Measurements from ENCODE around the gene CAMTA1.

CAMTA1 gene

DNA sequence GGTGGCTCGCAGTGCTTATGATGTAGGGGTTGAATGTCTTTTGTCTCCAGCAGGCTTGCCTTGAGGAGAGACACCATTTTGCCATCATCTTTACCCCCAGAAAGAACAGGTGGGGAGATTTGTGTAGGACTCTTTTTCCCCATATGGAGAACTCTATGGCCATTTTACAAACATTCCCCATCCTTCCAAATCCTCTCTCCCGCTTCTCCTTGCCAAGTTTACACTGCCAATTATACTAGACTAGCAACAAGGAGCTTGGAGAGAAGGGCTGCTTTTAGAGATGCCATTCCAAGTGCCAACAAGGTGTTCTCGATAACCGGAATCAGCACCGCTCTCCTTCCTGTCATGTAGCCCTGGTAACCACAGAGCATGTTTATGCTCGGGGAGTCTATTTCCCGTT is 233.1 kb downstream of the CAMTA1 start:
- no peaks in the 10 kb centered on the region; the same call in 1 of the 2 replicates for H3K9me3 ChIP-seq (ENCODE audit: insufficient read depth, low read depth, low read length)
- H3K27ac ChIP-seq (ENCODE audit: low read length): no peak overlapping the region
- peaks cover 4% of the 10 kb centered on the region; the same call in 1 of the 2 replicates for H3K4me1 ChIP-seq (ENCODE audit: insufficient read depth, low read length)
- no peak overlapping the region for H3K9ac ChIP-seq (ENCODE audit: low read depth, low read length)
- H3K36me3 ChIP-seq (ENCODE audit: insufficient read depth, low read depth, low read length): no peaks in the 10 kb centered on the region
- no peaks in the 10 kb centered on the region for H3K27me3 ChIP-seq (ENCODE audit: insufficient read depth, low read length)
- H3K4me3 ChIP-seq (ENCODE audit: low read length): no peak overlapping the region

DNA sequence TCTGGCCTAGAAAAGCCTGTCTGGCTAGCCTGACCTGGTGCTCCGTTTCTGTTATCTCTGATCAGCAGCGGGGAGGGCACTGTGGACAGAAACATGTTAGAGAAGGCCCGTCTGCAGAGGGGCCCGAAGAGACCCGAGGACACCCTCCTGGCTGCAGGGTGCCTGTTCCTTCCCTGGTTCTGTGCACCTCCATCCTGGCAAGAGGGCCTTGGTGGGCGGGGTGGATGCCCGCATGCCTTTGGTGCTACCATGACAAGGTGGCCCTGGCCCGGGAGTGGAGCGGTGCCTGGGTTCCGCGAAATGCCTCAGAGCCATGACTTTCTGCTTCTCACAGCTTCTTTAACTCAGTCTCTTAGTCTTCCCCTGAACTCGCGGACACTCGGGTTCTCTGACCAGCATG is 233.6 kb downstream of the CAMTA1 start:
- no peaks in the 10 kb centered on the region for H3K27me3 ChIP-seq (ENCODE audit: insufficient read depth, low read length)
- no peaks in the 10 kb centered on the region for H3K36me3 ChIP-seq (ENCODE audit: insufficient read depth, low read depth, low read length)
- H3K4me3 ChIP-seq (ENCODE audit: low read length): no peak overlapping the region
- H3K9ac ChIP-seq (ENCODE audit: low read depth, low read length): no peak overlapping the region
- H3K27ac ChIP-seq (ENCODE audit: low read length): no peak overlapping the region
- peaks cover 4% of the 10 kb centered on the region; the same call in 1 of the 2 replicates for H3K4me1 ChIP-seq (ENCODE audit: insufficient read depth, low read length)
- H3K9me3 ChIP-seq (ENCODE audit: insufficient read depth, low read depth, low read length): no peaks in the 10 kb centered on the region; the same call in 1 of the 2 replicates

DNA sequence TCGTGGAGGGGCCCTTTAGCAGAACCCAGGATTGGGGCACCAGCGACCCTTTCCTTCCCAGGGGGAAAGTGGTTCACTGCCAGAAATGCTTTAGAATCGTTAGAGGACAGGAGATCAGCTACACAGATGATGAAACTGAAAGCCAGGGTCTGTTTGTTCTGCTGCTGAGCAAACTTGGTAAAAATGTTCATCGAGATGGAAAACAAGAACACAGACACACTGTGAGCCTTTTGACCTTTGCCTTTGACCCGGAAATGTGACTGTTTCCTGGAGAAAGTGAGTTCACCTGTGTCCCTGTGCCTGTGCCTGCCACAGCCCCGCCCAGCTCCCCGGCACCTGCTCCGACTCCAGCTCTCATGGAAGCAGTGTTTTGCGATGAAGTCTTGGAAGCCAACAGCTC is 234.3 kb downstream of the CAMTA1 start:
- Histone ChIP-seq H3K27me3 (ENCODE audit: insufficient read depth, low read length) (no peaks in the 10 kb centered on the region), H3K27ac (ENCODE audit: low read length) (no peak overlapping the region)

DNA sequence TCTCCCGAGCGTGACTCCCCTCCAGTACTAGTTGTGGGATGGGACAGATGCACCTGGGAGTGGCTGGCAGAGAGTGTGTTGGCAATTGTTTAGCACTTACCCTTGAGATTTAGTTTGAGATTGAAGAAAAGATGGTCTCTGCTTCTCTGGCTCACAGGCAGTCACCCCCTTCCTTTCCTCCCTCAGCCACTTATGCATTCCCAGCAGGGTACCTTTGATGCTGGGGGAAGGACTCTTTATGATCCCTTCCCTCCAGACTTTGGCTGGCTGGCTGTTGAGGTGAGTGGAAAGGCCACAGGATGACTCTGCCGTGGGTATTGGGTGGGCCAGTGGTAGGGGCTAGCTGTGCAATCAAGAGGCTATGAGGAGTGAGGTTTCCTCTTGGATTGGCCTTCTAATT is 236.8 kb downstream of the CAMTA1 start:
- H3K4me1 ChIP-seq (ENCODE audit: insufficient read depth, low read length): peaks cover 4% of the 10 kb centered on the region; the same call in 1 of the 2 replicates
- no peak overlapping the region for H3K4me3 ChIP-seq (ENCODE audit: low read length)
- no peak overlapping the region for H3K9ac ChIP-seq (ENCODE audit: low read depth, low read length)
- H3K27me3 ChIP-seq (ENCODE audit: insufficient read depth, low read length): no peaks in the 10 kb centered on the region
- no peaks in the 10 kb centered on the region; the same call in 1 of the 2 replicates for H3K9me3 ChIP-seq (ENCODE audit: insufficient read depth, low read depth, low read length)
- no peak overlapping the region for H3K27ac ChIP-seq (ENCODE audit: low read length)
- no peaks in the 10 kb centered on the region for H3K36me3 ChIP-seq (ENCODE audit: insufficient read depth, low read depth, low read length)

More for the DNA sequence above, 234.3 kb downstream of the CAMTA1 start:
- Histone ChIP-seq H3K36me3 (ENCODE audit: insufficient read depth, low read depth, low read length) (no peaks in the 10 kb centered on the region), H3K4me1 (ENCODE audit: insufficient read depth, low read length) (peaks cover 4% of the 10 kb centered on the region; the same call in 1 of the 2 replicates), H3K9ac (ENCODE audit: low read depth, low read length) (no peak overlapping the region), H3K9me3 (ENCODE audit: insufficient read depth, low read depth, low read length) (no peaks in the 10 kb centered on the region; the same call in 1 of the 2 replicates), H3K4me3 (ENCODE audit: low read length) (no peak overlapping the region)

DNA sequence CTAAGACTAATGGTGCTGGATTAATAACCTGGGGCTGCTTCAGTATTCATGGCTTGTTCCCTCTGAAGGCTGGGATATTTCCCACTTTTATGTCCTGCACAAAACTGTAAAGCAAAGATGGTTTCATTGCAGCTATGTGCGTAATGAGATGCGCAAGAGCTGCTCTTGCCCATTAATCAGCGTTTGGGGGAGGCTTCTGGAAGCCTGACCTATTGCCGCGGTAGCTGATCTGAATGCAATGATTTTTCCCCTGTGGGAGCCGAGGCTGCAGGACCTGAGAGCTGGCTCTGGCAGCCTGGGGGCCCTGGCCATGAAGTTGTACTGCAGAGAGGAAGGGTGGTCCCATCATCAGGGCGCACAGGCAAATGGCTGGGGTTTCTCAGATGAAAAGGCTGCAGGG is 239.8 kb downstream of the CAMTA1 start:
- Histone ChIP-seq H3K9me3 (ENCODE audit: insufficient read depth, low read depth, low read length) (no peaks in the 10 kb centered on the region; the same call in 1 of the 2 replicates), H3K27me3 (ENCODE audit: insufficient read depth, low read length) (no peaks in the 10 kb centered on the region), H3K36me3 (ENCODE audit: insufficient read depth, low read depth, low read length) (no peaks in the 10 kb centered on the region), H3K9ac (ENCODE audit: low read depth, low read length) (no peak overlapping the region), H3K4me3 (ENCODE audit: low read length) (no peak overlapping the region), H3K27ac (ENCODE audit: low read length) (no peak overlapping the region), H3K4me1 (ENCODE audit: insufficient read depth, low read length) (peaks cover 4% of the 10 kb centered on the region; the same call in 1 of the 2 replicates)

DNA sequence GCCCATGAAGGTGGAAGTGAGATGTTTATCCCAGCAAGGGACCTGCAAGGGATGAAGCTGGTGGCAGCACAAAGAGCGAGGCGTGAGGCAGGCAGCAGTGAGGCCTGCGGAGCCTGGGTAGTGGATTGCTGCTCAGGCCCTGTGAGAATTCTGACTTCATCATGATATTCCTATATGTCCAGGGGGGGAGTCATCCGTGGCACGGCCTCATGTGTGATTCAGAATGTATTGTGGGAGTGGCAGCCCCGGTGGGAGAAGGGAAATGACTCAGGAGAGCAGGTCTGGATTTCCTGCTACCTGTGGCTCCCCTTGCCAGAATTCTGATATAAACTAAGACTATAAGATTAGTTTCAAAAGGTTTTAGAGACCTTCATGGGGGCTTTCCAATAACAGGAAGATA is 240.9 kb downstream of the CAMTA1 start:
- Histone ChIP-seq H3K4me3 (ENCODE audit: low read length) (no peak overlapping the region), H3K9me3 (ENCODE audit: insufficient read depth, low read depth, low read length) (no peaks in the 10 kb centered on the region; the same call in 1 of the 2 replicates), H3K9ac (ENCODE audit: low read depth, low read length) (no peak overlapping the region), H3K4me1 (ENCODE audit: insufficient read depth, low read length) (peaks cover 4% of the 10 kb centered on the region; the same call in 1 of the 2 replicates), H3K36me3 (ENCODE audit: insufficient read depth, low read depth, low read length) (no peaks in the 10 kb centered on the region), H3K27ac (ENCODE audit: low read length) (no peak overlapping the region), H3K27me3 (ENCODE audit: insufficient read depth, low read length) (no peaks in the 10 kb centered on the region)

DNA sequence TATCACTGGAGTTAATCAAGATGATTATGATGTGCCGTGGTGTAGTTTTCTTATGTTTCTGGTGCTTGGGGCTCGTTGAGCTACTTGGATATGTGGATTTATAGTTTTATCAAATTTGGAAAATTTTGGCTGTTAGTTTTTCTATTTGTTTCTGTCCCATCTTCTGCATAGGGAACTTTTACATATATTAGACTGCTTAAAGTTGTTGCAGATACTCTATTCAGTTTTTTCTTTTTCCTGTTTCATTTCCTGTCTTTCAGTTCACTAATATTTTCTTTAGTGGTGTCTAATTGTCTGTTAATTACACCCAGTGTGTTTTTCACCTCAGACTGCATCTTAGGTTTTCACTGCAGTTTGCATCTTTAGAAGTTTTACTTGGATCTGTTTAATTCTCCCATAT is 247.7 kb downstream of the CAMTA1 start:
- Histone ChIP-seq H3K4me3 (ENCODE audit: low read length) (no peak overlapping the region), H3K36me3 (ENCODE audit: insufficient read depth, low read depth, low read length) (no peaks in the 10 kb centered on the region), H3K27ac (ENCODE audit: low read length) (no peak overlapping the region), H3K9me3 (ENCODE audit: insufficient read depth, low read depth, low read length) (peaks cover 9% of the 10 kb centered on the region), H3K4me1 (ENCODE audit: insufficient read depth, low read length) (no peaks in the 10 kb centered on the region), H3K9ac (ENCODE audit: low read depth, low read length) (no peak overlapping the region), H3K27me3 (ENCODE audit: insufficient read depth, low read length) (no peaks in the 10 kb centered on the region)

DNA sequence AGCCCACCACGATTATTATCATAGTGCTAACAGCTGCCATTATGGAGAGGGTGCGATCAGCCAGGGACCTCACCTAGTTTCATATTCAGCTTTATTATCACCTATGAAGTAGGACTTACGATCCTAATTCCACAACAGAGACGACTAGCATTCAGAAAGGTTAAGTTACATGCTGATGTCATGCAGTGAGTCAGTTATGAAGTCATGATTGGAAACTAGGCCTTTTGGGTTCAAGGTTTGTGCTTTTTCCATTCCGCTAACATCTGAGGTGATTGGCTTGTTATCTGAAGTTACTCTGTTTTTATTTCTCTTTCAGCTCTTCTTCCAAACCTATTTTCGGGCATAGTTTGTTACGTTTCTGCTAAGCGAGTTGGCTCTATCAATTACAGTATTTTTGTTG is 251.1 kb downstream of the CAMTA1 start:
- no peaks in the 10 kb centered on the region for H3K4me1 ChIP-seq (ENCODE audit: insufficient read depth, low read length)
- H3K4me3 ChIP-seq (ENCODE audit: low read length): no peak overlapping the region
- no peak overlapping the region for H3K9ac ChIP-seq (ENCODE audit: low read depth, low read length)
- no peaks in the 10 kb centered on the region for H3K36me3 ChIP-seq (ENCODE audit: insufficient read depth, low read depth, low read length)
- peaks cover 9% of the 10 kb centered on the region for H3K9me3 ChIP-seq (ENCODE audit: insufficient read depth, low read depth, low read length)
- no peak overlapping the region for H3K27ac ChIP-seq (ENCODE audit: low read length)
- no peaks in the 10 kb centered on the region for H3K27me3 ChIP-seq (ENCODE audit: insufficient read depth, low read length)

DNA sequence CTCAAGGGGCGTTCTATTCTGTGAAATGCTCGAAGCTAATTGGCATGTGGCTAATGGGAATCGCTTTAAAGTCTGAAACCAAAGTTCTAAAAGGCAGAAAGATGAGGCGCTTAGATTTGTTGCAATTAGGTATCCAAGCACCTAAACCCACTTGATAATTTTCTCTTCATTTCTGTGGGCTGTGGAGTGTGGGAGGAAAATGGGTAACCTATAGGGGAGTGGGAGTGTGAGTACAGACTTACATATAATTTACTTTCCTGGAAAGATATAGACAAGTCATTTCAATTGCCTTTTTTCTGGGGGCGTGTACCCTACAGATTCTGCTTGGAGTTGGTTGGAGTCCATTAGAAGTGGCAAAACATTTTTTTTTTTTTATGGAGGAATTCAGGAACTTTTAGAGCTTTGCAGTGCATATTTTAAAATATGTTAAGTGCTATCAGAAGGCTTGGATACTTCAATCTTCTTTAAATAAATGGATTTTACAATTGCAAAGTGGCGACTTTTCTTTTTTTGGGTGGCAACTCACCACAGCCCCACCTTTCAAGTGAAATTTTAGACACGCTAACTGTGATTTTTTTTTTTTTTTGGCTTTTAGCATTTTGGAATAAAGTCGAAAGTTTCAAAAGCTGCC is 254.5 kb downstream of the CAMTA1 start:
- no peak overlapping the region for H3K4me3 ChIP-seq (ENCODE audit: low read length)
- no peak overlapping the region for H3K9ac ChIP-seq (ENCODE audit: low read depth, low read length)
- no peaks in the 10 kb centered on the region for H3K36me3 ChIP-seq (ENCODE audit: insufficient read depth, low read depth, low read length)
- H3K9me3 ChIP-seq (ENCODE audit: insufficient read depth, low read depth, low read length): no peaks in the 10 kb centered on the region
- no peak overlapping the region for H3K27ac ChIP-seq (ENCODE audit: low read length)
- H3K4me1 ChIP-seq (ENCODE audit: insufficient read depth, low read length): no peaks in the 10 kb centered on the region
- H3K27me3 ChIP-seq (ENCODE audit: insufficient read depth, low read length): no peaks in the 10 kb centered on the region

DNA sequence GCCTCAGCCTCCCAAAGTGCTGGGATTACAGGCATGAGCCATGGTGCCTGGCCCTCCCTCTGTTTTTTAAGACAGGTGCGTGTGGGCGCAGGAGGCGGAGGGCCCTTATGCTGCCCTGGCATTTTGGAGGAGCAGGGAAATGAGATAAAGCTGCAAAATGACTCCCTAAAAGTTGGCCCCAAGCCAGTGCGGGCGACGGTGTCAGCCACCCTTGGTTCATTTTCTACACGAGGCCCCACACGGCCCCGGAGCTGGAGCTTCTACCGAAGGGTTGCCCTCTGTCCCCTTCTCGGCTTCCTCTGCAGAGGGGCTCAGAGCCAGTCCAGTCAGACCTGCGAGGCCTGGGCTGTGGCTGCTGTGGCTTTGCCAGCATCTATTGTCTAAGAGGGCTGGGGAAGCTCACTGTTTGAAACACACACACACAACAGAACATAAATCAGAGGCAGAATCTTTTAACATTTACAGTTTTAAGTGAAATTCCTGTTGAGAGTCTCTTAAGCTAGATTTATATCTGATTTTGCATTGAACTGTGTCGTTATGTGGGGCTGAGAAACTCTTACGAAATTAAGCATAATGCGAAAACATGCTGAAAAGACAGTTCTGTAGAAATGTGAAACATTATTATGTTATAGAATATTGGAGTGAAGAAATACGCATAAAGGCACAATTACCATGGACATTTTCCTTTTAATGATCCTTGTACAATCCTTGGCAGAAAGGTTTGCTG is 255.9 kb downstream of the CAMTA1 start:
- H3K9ac ChIP-seq (ENCODE audit: low read depth, low read length): no peak overlapping the region

DNA sequence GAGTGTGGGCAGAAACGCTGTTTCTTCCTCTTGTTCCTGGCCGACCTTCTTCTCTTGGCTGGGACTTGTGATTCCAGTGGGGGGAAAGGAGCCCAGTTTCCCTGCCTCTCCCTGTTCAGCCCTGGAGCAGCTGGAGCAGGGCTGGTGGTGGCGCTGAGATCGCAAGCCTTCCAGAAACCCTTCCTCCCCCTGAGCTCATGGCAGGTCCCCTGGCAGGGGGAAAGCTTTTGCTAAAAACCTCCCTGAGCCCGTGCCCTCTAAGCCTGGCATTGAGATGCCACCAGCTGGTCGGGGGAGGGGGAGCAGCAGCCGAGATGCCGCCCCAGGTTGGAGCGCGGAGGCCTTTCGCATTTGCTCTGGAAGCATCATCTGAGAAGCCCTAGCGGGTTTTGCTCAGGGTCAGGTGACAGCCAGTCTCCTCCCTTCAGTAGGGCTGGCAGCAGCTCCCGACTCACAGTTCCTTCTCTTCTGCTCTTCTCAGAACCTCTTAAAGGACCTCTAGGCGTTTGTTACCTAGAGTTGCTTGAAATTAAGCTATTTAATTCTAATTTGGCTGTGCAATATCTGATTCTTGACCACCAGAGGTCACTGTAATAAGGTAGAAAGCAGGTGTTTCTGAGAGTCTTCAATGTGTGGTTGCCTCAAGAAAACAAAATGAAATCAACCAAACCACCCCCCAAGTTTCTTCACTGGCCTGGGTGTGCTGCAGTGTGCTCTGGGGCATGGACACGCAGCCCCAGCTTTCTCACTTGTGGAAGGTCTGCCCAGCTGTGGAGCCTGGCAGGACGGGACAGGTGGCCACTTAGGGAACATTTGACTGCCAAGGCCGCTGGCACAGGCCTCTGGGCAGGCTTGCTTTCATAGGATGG is 257.3 kb downstream of the CAMTA1 start:
- no peak overlapping the region for H3K27ac ChIP-seq (ENCODE audit: low read length)
- H3K9me3 ChIP-seq (ENCODE audit: insufficient read depth, low read depth, low read length): no peaks in the 10 kb centered on the region; the same call in 1 of the 2 replicates
- no peak overlapping the region for H3K4me3 ChIP-seq (ENCODE audit: low read length)
- H3K36me3 ChIP-seq (ENCODE audit: insufficient read depth, low read depth, low read length): no peaks in the 10 kb centered on the region
- no peak overlapping the region for H3K9ac ChIP-seq (ENCODE audit: low read depth, low read length)
- no peaks in the 10 kb centered on the region for H3K27me3 ChIP-seq (ENCODE audit: insufficient read depth, low read length)
- H3K4me1 ChIP-seq (ENCODE audit: insufficient read depth, low read length): no peaks in the 10 kb centered on the region

More for the DNA sequence above, 255.9 kb downstream of the CAMTA1 start:
- Histone ChIP-seq H3K9me3 (ENCODE audit: insufficient read depth, low read depth, low read length) (no peaks in the 10 kb centered on the region), H3K27me3 (ENCODE audit: insufficient read depth, low read length) (no peaks in the 10 kb centered on the region), H3K4me3 (ENCODE audit: low read length) (no peak overlapping the region), H3K36me3 (ENCODE audit: insufficient read depth, low read depth, low read length) (no peaks in the 10 kb centered on the region), H3K4me1 (ENCODE audit: insufficient read depth, low read length) (no peaks in the 10 kb centered on the region), H3K27ac (ENCODE audit: low read length) (no peak overlapping the region)
